H1 (cell line): ENCODE data around the gene PLN. TPM values are rescaled to one million over a fixed set of nuclear protein-coding genes. Genes with fewer than 3 reads are reported as not detected.

Experiments used
- CTCF ChIA-PET: fragments of 300-600 bp; sonication (Branson Sonifier 250); formaldehyde crosslinking; loops from one replicate; lab custom pipeline; 2021; ENCODE audit not compliant: partially characterized antibody; lab: Charles Lee
- POLR2A ChIA-PET: fragments of 300-600 bp; sonication (Branson Sonifier 250); formaldehyde crosslinking; loops from one replicate; lab custom pipeline; 2021; ENCODE audit warnings: inconsistent platforms; ENCODE audit not compliant: partially characterized antibody; lab: Charles Lee
- DNase-seq, 2 experiments: peaks; one replicate each; pipeline versions ENCODE4 v3.0.0 to v3.0.0-alpha.2; 2010 to 2022; ENCODE audit warnings: low spot score in 2 of 2, low read depth in 1 of 2, mixed read lengths in 1 of 2
- FAIRE-seq: peaks from 2 replicates; lab custom pipeline; 2011; peaks lifted over from hg19 to GRCh38; lab: Jason Lieb, UNC
- H2AFZ ChIP-seq: 2 replicates; pipeline ENCODE4 v1.8.1; 2012; ENCODE audit warnings: low read length, inconsistent platforms
- H2AK5ac ChIP-seq: 2 replicates; pipeline ENCODE4 v1.6.1; 2013; ENCODE audit warnings: low read depth, low read length
- H2BK120ac ChIP-seq: replicated peaks from 2 replicates; pipeline ENCODE3; 2013; ENCODE audit warnings: low read depth, low read length, inconsistent platforms
- H2BK12ac ChIP-seq: 2 replicates; pipeline ENCODE4 v1.6.1; 2013; ENCODE audit warnings: low read depth, low read length
- H2BK15ac ChIP-seq: 2 replicates; pipeline ENCODE4 v1.6.1; 2013; ENCODE audit warnings: low read length
- H2BK20ac ChIP-seq: 2 replicates; pipeline ENCODE4 v1.6.1; 2013; ENCODE audit warnings: low read length
- H2BK5ac ChIP-seq: 2 replicates; pipeline ENCODE4 v1.6.1; 2013; ENCODE audit warnings: low read depth, low read length
- H3K14ac ChIP-seq: 2 replicates; pipeline ENCODE4 v1.6.1; 2013; ENCODE audit warnings: inconsistent platforms; ENCODE audit not compliant: insufficient read length
- H3K18ac ChIP-seq: 2 replicates; pipeline ENCODE4 v1.6.1; 2013; ENCODE audit warnings: low read length; ENCODE audit errors: extremely low read depth
- H3K23ac ChIP-seq: 2 replicates; pipeline ENCODE4 v1.6.1; 2013; ENCODE audit warnings: inconsistent platforms; ENCODE audit not compliant: insufficient read length
- H3K23me2 ChIP-seq: 2 replicates; pipeline ENCODE4 v1.6.1; 2013; ENCODE audit warnings: low read depth, low read length
- H3K27ac ChIP-seq: 2 replicates; pipeline ENCODE4 v1.6.1; 2011; ENCODE audit warnings: low read depth, low read length, inconsistent platforms
- H3K27me3 ChIP-seq, 4 experiments: replicated peaks in 1 of 4; 1 replicate in 1 of 4; 2 replicates in 3 of 4; pipeline versions ENCODE4 v1.6.1 to v1.8.1; 2011 to 2013; ENCODE audit warnings: low read length in 3 of 4, mild to moderate bottlenecking in 3 of 4, inconsistent platforms in 2 of 4, mixed read lengths in 2 of 4, moderate library complexity in 1 of 4; ENCODE audit not compliant: control insufficient read depth in 3 of 4, insufficient read depth in 3 of 4; ENCODE audit errors: extremely low read depth in 1 of 4
- H3K36me3 ChIP-seq, 4 experiments: 2 replicates each; pipeline versions ENCODE4 v1.6.1 to v1.8.1; 2011 to 2013; ENCODE audit warnings: mild to moderate bottlenecking in 4 of 4, low read length in 3 of 4, moderate library complexity in 2 of 4, control low read depth in 1 of 4, inconsistent platforms in 1 of 4; ENCODE audit not compliant: insufficient read depth in 4 of 4, control insufficient read depth in 2 of 4
- H3K4ac ChIP-seq: replicated peaks from 2 replicates; pipeline ENCODE3; 2013; ENCODE audit warnings: low read length, low read depth, mixed read lengths, inconsistent platforms; ENCODE audit not compliant: insufficient read length
- H3K4me1 ChIP-seq, 4 experiments: replicated peaks in 1 of 4; 1 replicate in 1 of 4; 2 replicates in 3 of 4; pipeline versions ENCODE4 v1.6.1 to v1.8.1; 2011 to 2013; ENCODE audit warnings: low read length in 3 of 4, inconsistent platforms in 2 of 4, mixed read lengths in 1 of 4; ENCODE audit not compliant: insufficient read depth in 4 of 4, control insufficient read depth in 3 of 4
- H3K4me2 ChIP-seq, 2 experiments: 2 replicates each; pipeline versions ENCODE4 v1.6.1 to v1.8.1; 2011 to 2013; ENCODE audit warnings: low read depth in 2 of 2, low read length in 2 of 2, control low read depth in 1 of 2, inconsistent platforms in 1 of 2, mild to moderate bottlenecking in 1 of 2; ENCODE audit not compliant: insufficient read depth in 1 of 2
- H3K4me3 ChIP-seq, 4 experiments: fragments of 200-600, 300-600 bp in 1 of 4; sonication (generic), shearing (Covaris generic), sonication (Bioruptor Twin) in 1 of 4; 2 replicates each; pipeline versions ENCODE4 v1.5.1 to v1.8.1; 2011 to 2016; ENCODE audit warnings: low read length in 4 of 4, low read depth in 3 of 4, control low read depth in 2 of 4, inconsistent platforms in 2 of 4, mild to moderate bottlenecking in 2 of 4, mixed read lengths in 1 of 4, moderate library complexity in 1 of 4; ENCODE audit not compliant: insufficient read depth in 2 of 4; ENCODE audit errors: extremely low read depth in 1 of 4
- H3K56ac ChIP-seq: replicated peaks from 2 replicates; pipeline ENCODE3; 2013; ENCODE audit warnings: low read depth, mild to moderate bottlenecking, mixed read lengths, low read length, inconsistent platforms; ENCODE audit not compliant: insufficient read length
- H3K79me1 ChIP-seq: 2 replicates; pipeline ENCODE4 v1.6.1; 2013; ENCODE audit warnings: low read depth, low read length, control low read depth
- H3K79me2 ChIP-seq, 2 experiments: 2 replicates each; pipeline versions ENCODE4 v1.6.1 to v1.8.1; 2012 to 2013; ENCODE audit warnings: low read length in 2 of 2, mild to moderate bottlenecking in 2 of 2, inconsistent platforms in 1 of 2; ENCODE audit not compliant: insufficient read depth in 2 of 2, control insufficient read depth in 1 of 2
- H3K9ac ChIP-seq, 4 experiments: replicated peaks in 1 of 4; 1 replicate in 1 of 4; 2 replicates in 3 of 4; pipeline versions ENCODE4 v1.6.1 to v1.8.1; 2011 to 2013; ENCODE audit warnings: low read depth in 3 of 4, low read length in 3 of 4, control low read depth in 2 of 4, mild to moderate bottlenecking in 2 of 4, moderate library complexity in 2 of 4, inconsistent platforms in 1 of 4; ENCODE audit errors: extremely low read depth in 1 of 4
- H3K9me3 ChIP-seq, 2 experiments: 2 replicates each; pipeline versions ENCODE4 v1.6.1 to v1.8.1; 2012 to 2013; ENCODE audit warnings: mild to moderate bottlenecking in 2 of 2, moderate library complexity in 2 of 2, control low read depth in 1 of 2, inconsistent platforms in 1 of 2, low read depth in 1 of 2, low read length in 1 of 2, mixed read lengths in 1 of 2; ENCODE audit not compliant: insufficient read depth in 2 of 2
- H4K20me1 ChIP-seq, 2 experiments: replicated peaks in 1 of 2; 2 replicates each; pipeline versions ENCODE3 to v1.8.1; 2011 to 2013; ENCODE audit warnings: inconsistent platforms in 2 of 2, low read length in 2 of 2, mild to moderate bottlenecking in 1 of 2; ENCODE audit not compliant: insufficient read depth in 2 of 2, control insufficient read depth in 1 of 2
- H4K5ac ChIP-seq: 2 replicates; pipeline ENCODE4 v1.6.1; 2013; ENCODE audit warnings: low read length, low read depth, mixed read lengths, inconsistent platforms; ENCODE audit not compliant: insufficient read length
- H4K8ac ChIP-seq: 2 replicates; pipeline ENCODE4 v1.8.0; 2013; ENCODE audit warnings: mild to moderate bottlenecking, moderate library complexity, low read length, inconsistent platforms; ENCODE audit not compliant: insufficient read depth; ENCODE audit errors: extremely low read depth
- H4K91ac ChIP-seq: replicated peaks from 2 replicates; pipeline ENCODE3; 2013; ENCODE audit warnings: low read length, mixed read lengths, inconsistent platforms; ENCODE audit not compliant: insufficient read length
- CTCF ChIP-seq, 3 experiments: IDR thresholded peaks; 1 replicate in 2 of 3; 2 replicates in 1 of 3; pipeline versions ENCODE4 v1.5.1 to v1.6.1; 2011; ENCODE audit warnings: low read length in 3 of 3, mild to moderate bottlenecking in 3 of 3, inconsistent platforms in 2 of 3, low read depth in 1 of 3, moderate library complexity in 1 of 3; ENCODE audit not compliant: insufficient read depth in 1 of 3; ENCODE audit errors: control extremely low read depth in 1 of 3
- E2F6 ChIP-seq: IDR thresholded peaks from 2 replicates; pipeline ENCODE4 v1.6.1; 2012; ENCODE audit warnings: inconsistent platforms
- MAFK ChIP-seq: IDR thresholded peaks from 2 replicates; pipeline ENCODE4 v1.6.1; 2012; ENCODE audit warnings: low read depth, mild to moderate bottlenecking, improper control_type of control experiment, low read length
- POLR2AphosphoS5 ChIP-seq: IDR thresholded peaks from 2 replicates; pipeline ENCODE4 v1.6.1; 2011; ENCODE audit warnings: low read depth, low read length
- SIN3A ChIP-seq, 2 experiments: IDR thresholded peaks in 1 of 2; conservative IDR thresholded peaks in 1 of 2; 2 replicates each; pipeline ENCODE4 v1.6.1; 2011 to 2012; ENCODE audit warnings: low read length in 2 of 2, improper control_type of control experiment in 1 of 2, low read depth in 1 of 2, mild to moderate bottlenecking in 1 of 2
- SP1 ChIP-seq: IDR thresholded peaks from 2 replicates; pipeline ENCODE4 v1.6.1; 2011; ENCODE audit warnings: low read depth, low read length
- SRF ChIP-seq: IDR thresholded peaks from 2 replicates; pipeline ENCODE4 v1.6.1; 2011; ENCODE audit warnings: mild to moderate bottlenecking, low read depth, low read length, moderate library complexity
- TAF1 ChIP-seq: IDR thresholded peaks from 2 replicates; pipeline ENCODE4 v1.6.1; 2011; ENCODE audit warnings: mild to moderate bottlenecking, low read depth, low read length
- TAF7 ChIP-seq: optimal IDR thresholded peaks from 2 replicates; pipeline ENCODE3; 2011; ENCODE audit warnings: low read depth, mild to moderate bottlenecking, inconsistent platforms, low read length, moderate library complexity, borderline replicate concordance
- TCF12 ChIP-seq: IDR thresholded peaks from 2 replicates; pipeline ENCODE4 v1.6.1; 2011; ENCODE audit warnings: low read depth, mild to moderate bottlenecking, low read length
- TEAD4 ChIP-seq: IDR thresholded peaks from 2 replicates; pipeline ENCODE4 v1.6.1; 2012; ENCODE audit warnings: low read depth, low read length, inconsistent platforms, mixed read lengths
- WGBS, 2 experiments: shearing (Covaris generic) in 1 of 2; methylation state at CpG; one replicate each; pipeline versions ENCODE4 v1.1.6 to v1.1.7; 2013 to 2015; ENCODE audit warnings: low lambda C conversion rate in 2 of 2, mixed read lengths in 2 of 2, inconsistent platforms in 1 of 2, low coverage in 1 of 2, missing lambda C conversion rate in 1 of 2; ENCODE audit not compliant: insufficient replicate concordance in 2 of 2, insufficient coverage in 1 of 2, insufficient read length in 1 of 2; ENCODE audit errors: extremely low coverage in 1 of 2, missing lambda C conversion rate in 1 of 2; 5-methylcytosine and 5-hydroxymethylcytosine counted together
- polyA plus RNA-seq, 7 experiments: library from polyadenylated mRNA; depleted of rRNA in 3 of 7; stranded (reverse) in 5 of 7; unstranded in 2 of 7; fragments of >200 nt in 5 of 7; fragments of 200-250 nt in 2 of 7; gene quantifications; 1 replicate in 5 of 7; 2 replicates in 1 of 7; 4 replicates in 1 of 7; pipeline versions ENCODE4 v1.2.1 to v1.2.3, GENCODE V29; 2011 to 2013; ENCODE audit warnings: missing spikeins in 2 of 7, mixed read lengths in 2 of 7
- total RNA-seq: library from RNA; stranded (reverse); fragmentation: NEBNext Ultra II Directional; extraction: Animal tissue kit (Norgen Biotek cat#: 25700); gene quantifications from 2 replicates; pipeline ENCODE4 v1.2.1, GENCODE V29; 2021

Gene PLN
- total and polyA plus RNA-seq, 2 of the 8 experiments (the other 6 are each of a cell fraction or from before 2014, with no cell fraction given) = not detected

- no peak overlapping the region for H3K4me3 ChIP-seq
- H3K4ac ChIP-seq = no peak overlapping the region
- no peak overlapping the region for H2AK5ac ChIP-seq
- H2BK5ac ChIP-seq = no peak overlapping the region
- H4K5ac ChIP-seq = no peak overlapping the region
- H2AFZ ChIP-seq = no peak overlapping the region
- H2BK120ac ChIP-seq = no peak overlapping the region
- H4K20me1 ChIP-seq = peaks cover 0 to 1% of the 10 kb centered on the region in 2 experiments
- no peak overlapping the region for H3K56ac ChIP-seq
- H3K4me1 ChIP-seq = peaks cover 0 to 3% (median 0%) of the 10 kb centered on the region in 4 experiments; a peak in 1 of 7 replicates
- H3K14ac ChIP-seq = no peak overlapping the region
- no peak overlapping the region for H3K9ac ChIP-seq
- H2BK20ac ChIP-seq = no peak overlapping the region
- no peaks in the 10 kb centered on the region; a peak in 1 of 4 replicates for H3K9me3 ChIP-seq
- ChIA-PET POLR2A (no interaction called here), CTCF (interaction anchor here (2.1 to 3.4 kb wide), 2 partner anchors 56 to 239 kb away, joined by 6 to 11 read pairs; no protein-coding TSS in a partner anchor)
- WGBS, 2 experiments = 82% methylated on average over 2 of the region's 2 CpGs; no CpG with 5 or more reads in 1 of the 2 experiments
- no peaks in the 10 kb centered on the region; the same call in 1 of the 2 replicates for H3K23me2 ChIP-seq
- H3K27ac ChIP-seq = no peak overlapping the region
- DNase-seq = no peak
- no peak overlapping the region for H2BK15ac ChIP-seq
- H3K36me3 ChIP-seq = no peaks in the 10 kb centered on the region; a peak in 1 of 8 replicates
- no peak for TF ChIP-seq E2F6
- TF ChIP-seq SIN3A (conservative IDR thresholded peaks at IDR 0.05 in 1 of 2, IDR thresholded peaks at IDR 0.05 in 1 of 2; ENCODE audit: low read depth in 1 of 2, low read length in 2 of 2) = no peak
- TF ChIP-seq SP1 = 0 out of 2 replicates have a peak, but pooled peaks have one; percentile 46
- no peak for TF ChIP-seq CTCF (IDR thresholded peaks at IDR 0.05; ENCODE audit: control extremely low read depth in 1 of 3, insufficient read depth in 1 of 3, low read depth in 1 of 3, low read length in 3 of 3)
- 0 out of 2 replicates have a peak, but pooled peaks have one; percentile 6 for TF ChIP-seq SRF
- TF ChIP-seq MAFK = no peak
- no peak for TF ChIP-seq TAF1
- no peak for TF ChIP-seq TAF7
- no peak for TF ChIP-seq TCF12
- no peak for TF ChIP-seq POLR2AphosphoS5
- peak; percentile 64; the same call in 1 of the 2 replicates for TF ChIP-seq TEAD4
- H3K4me2 ChIP-seq = no peak overlapping the region
- no peak overlapping the region for H4K8ac ChIP-seq
- no peak overlapping the region for H4K91ac ChIP-seq
- H3K79me2 ChIP-seq = peaks cover 0 to 23% of the 10 kb centered on the region in 2 experiments; a peak in 1 of 4 replicates
- H3K27me3 ChIP-seq = no peaks in the 10 kb centered on the region
- H3K23ac ChIP-seq = no peak overlapping the region
- no peaks in the 10 kb centered on the region for H3K79me1 ChIP-seq
- FAIRE-seq = no peak
- no peak overlapping the region for H3K18ac ChIP-seq
- H2BK12ac ChIP-seq = no peak overlapping the region
These were observed 23.4 kb upstream of the PLN start for GRCh38 chr6:118524686-118525085.
